ENCODE data around the gene SPEM2. TPM values are rescaled to one million over a fixed set of nuclear protein-coding genes. Genes with fewer than 3 reads are reported as not detected.
A peak's percentile ranks its signal among the peaks of the same experiment; 100 is the strongest.

Gene SPEM2
- total RNA-seq, 2 donors from 2014 or later = not detected

- peaks cover 2 to 4% of the 10 kb centered on the region in 2 donors for H3K36me3 Mint-ChIP-seq (ENCODE audit: insufficient read depth in 2 of 2)
- peaks cover 39% of the 10 kb centered on the region for H3K4me1 Mint-ChIP-seq (ENCODE audit: low read depth)
- peaks cover 76% of the 10 kb centered on the region for H3K27me3 Mint-ChIP-seq (ENCODE audit: low read depth)
- H3K4me3 Mint-ChIP-seq = no peak overlapping the region
- peaks cover 0 to 1% of the 10 kb centered on the region in 2 donors for H3K9me3 Mint-ChIP-seq
- ATAC-seq (replicated peaks in 1 of 2) (no peak), DNase-seq (no peak)
- H3K27ac Mint-ChIP-seq = no peak overlapping the region
Measured at GRCh38 chr17:7443499-7444485, 18.4 kb downstream of the SPEM2 start.

- H3K4me1 Mint-ChIP-seq (ENCODE audit: low read depth) = peaks cover 33% of the 10 kb centered on the region
- H3K9me3 Mint-ChIP-seq = peaks cover 0 to 1% of the 10 kb centered on the region in 2 donors
- H3K36me3 Mint-ChIP-seq (ENCODE audit: insufficient read depth in 2 of 2) = peaks cover 2 to 5% of the 10 kb centered on the region in 2 donors
- H3K27ac Mint-ChIP-seq = no peak within 1 kb of the TSS
- DNase-seq = peak; percentile 36 to 43
- peaks cover 70% of the 10 kb centered on the region for H3K27me3 Mint-ChIP-seq (ENCODE audit: low read depth)
- ATAC-seq (replicated peaks in 1 of 2) = peak; percentile 35 to 68
- H3K4me3 Mint-ChIP-seq = peak within 1 kb of the TSS; percentile 82 to 83
Measured at GRCh38 chr17:7444682-7445618, 19.5 kb downstream of the SPEM2 start, which contains the start of gene CHRNB1. TSS of gene CHRNB1 (plus strand) at chr17:7445061. CDS start at chr17:7445128, 67 bp downstream.

GRCh38 chr17:7445619-7445968 is 20.2 kb downstream of the SPEM2 start:
- Mint-ChIP-seq H3K9me3 (peaks cover 0 to 1% of the 10 kb centered on the region in 2 donors), H3K27ac (no peak overlapping the region), H3K4me1 (ENCODE audit: low read depth) (peaks cover 26% of the 10 kb centered on the region), H3K36me3 (ENCODE audit: insufficient read depth in 2 of 2) (peaks cover 0 to 3% of the 10 kb centered on the region in 2 donors), H3K27me3 (ENCODE audit: low read depth) (peaks cover 64% of the 10 kb centered on the region), H3K4me3 (peak overlapping the region; percentile 82 to 83)
- ATAC-seq (replicated peaks in 1 of 2) (peak; percentile 71 to 84), DNase-seq (peak; percentile 39 to 50)

- Mint-ChIP-seq H3K27me3 (ENCODE audit: low read depth) (peaks cover 39% of the 10 kb centered on the region), H3K27ac (no peak overlapping the region), H3K4me3 (no peak overlapping the region), H3K4me1 (ENCODE audit: low read depth) (peaks cover 24% of the 10 kb centered on the region), H3K36me3 (ENCODE audit: insufficient read depth in 2 of 2) (peaks cover 0 to 3% of the 10 kb centered on the region in 2 donors), H3K9me3 (peaks cover 0 to 1% of the 10 kb centered on the region in 2 donors)
- no peak for ATAC-seq (replicated peaks in 1 of 2)
- DNase-seq = no peak
Measured at GRCh38 chr17:7448461-7448860, 23.0 kb downstream of the SPEM2 start.

- peaks cover 4 to 7% of the 10 kb centered on the region in 2 donors for H3K36me3 Mint-ChIP-seq (ENCODE audit: insufficient read depth in 2 of 2)
- no peak for DNase-seq
- no peak overlapping the region for H3K27ac Mint-ChIP-seq
- ATAC-seq (replicated peaks in 1 of 2) = no peak
- no peaks in the 10 kb centered on the region for H3K9me3 Mint-ChIP-seq
- H3K27me3 Mint-ChIP-seq (ENCODE audit: low read depth) = no peaks in the 10 kb centered on the region
- peaks cover 17% of the 10 kb centered on the region for H3K4me1 Mint-ChIP-seq (ENCODE audit: low read depth)
- H3K4me3 Mint-ChIP-seq = no peak overlapping the region
Measured at GRCh38 chr17:7459961-7460545, 34.6 kb downstream of the SPEM2 start.

GRCh38 chr17:7460850-7461660 is 35.6 kb downstream of the SPEM2 start:
- H3K27ac Mint-ChIP-seq = peak overlapping the region; percentile 29
- H3K4me1 Mint-ChIP-seq (ENCODE audit: low read depth) = peaks cover 13% of the 10 kb centered on the region
- no peaks in the 10 kb centered on the region for H3K9me3 Mint-ChIP-seq
- no peak overlapping the region for H3K4me3 Mint-ChIP-seq
- DNase-seq (no peak), ATAC-seq (replicated peaks in 1 of 2) (no peak)
- peaks cover 0 to 1% of the 10 kb centered on the region in 2 donors for H3K36me3 Mint-ChIP-seq (ENCODE audit: insufficient read depth in 2 of 2)
- no peaks in the 10 kb centered on the region for H3K27me3 Mint-ChIP-seq (ENCODE audit: low read depth)

GRCh38 chr17:7462474-7463371 is 37.3 kb downstream of the SPEM2 start:
- no peak for DNase-seq
- Mint-ChIP-seq H3K27ac (no peak overlapping the region), H3K4me1 (ENCODE audit: low read depth) (peaks cover 9% of the 10 kb centered on the region), H3K36me3 (ENCODE audit: insufficient read depth in 2 of 2) (no peaks in the 10 kb centered on the region), H3K27me3 (ENCODE audit: low read depth) (no peaks in the 10 kb centered on the region), H3K4me3 (no peak overlapping the region), H3K9me3 (no peaks in the 10 kb centered on the region)
- ATAC-seq (replicated peaks in 1 of 2) = no peak

- Mint-ChIP-seq H3K36me3 (ENCODE audit: insufficient read depth in 2 of 2) (peaks cover 0 to 1% of the 10 kb centered on the region in 2 donors), H3K27me3 (ENCODE audit: low read depth) (no peaks in the 10 kb centered on the region), H3K27ac (no peak overlapping the region), H3K9me3 (no peaks in the 10 kb centered on the region), H3K4me1 (ENCODE audit: low read depth) (peaks cover 10% of the 10 kb centered on the region), H3K4me3 (no peak overlapping the region)
- no peak for DNase-seq
- no peak for ATAC-seq (replicated peaks in 1 of 2)
Measured at GRCh38 chr17:7463372-7463846, 38.0 kb downstream of the SPEM2 start.

GRCh38 chr17:7464081-7464480 is 38.7 kb downstream of the SPEM2 start:
- H3K4me1 Mint-ChIP-seq (ENCODE audit: low read depth) = peaks cover 10% of the 10 kb centered on the region
- DNase-seq = no peak
- H3K27ac Mint-ChIP-seq = no peak overlapping the region
- H3K36me3 Mint-ChIP-seq (ENCODE audit: insufficient read depth in 2 of 2) = peaks cover 0 to 1% of the 10 kb centered on the region in 2 donors
- no peaks in the 10 kb centered on the region for H3K9me3 Mint-ChIP-seq
- ATAC-seq (replicated peaks in 1 of 2) = no peak
- H3K4me3 Mint-ChIP-seq = no peak overlapping the region
- no peaks in the 10 kb centered on the region for H3K27me3 Mint-ChIP-seq (ENCODE audit: low read depth)

- no peaks in the 10 kb centered on the region for H3K9me3 Mint-ChIP-seq
- H3K27me3 Mint-ChIP-seq (ENCODE audit: low read depth) = no peaks in the 10 kb centered on the region
- H3K4me1 Mint-ChIP-seq (ENCODE audit: low read depth) = peaks cover 10% of the 10 kb centered on the region
- ATAC-seq (replicated peaks in 1 of 2) (no peak), DNase-seq (no peak)
- H3K36me3 Mint-ChIP-seq (ENCODE audit: insufficient read depth in 2 of 2) = peaks cover 0 to 1% of the 10 kb centered on the region in 2 donors
- no peak overlapping the region for H3K4me3 Mint-ChIP-seq
- no peak overlapping the region for H3K27ac Mint-ChIP-seq
Measured at GRCh38 chr17:7465597-7466275, 40.3 kb downstream of the SPEM2 start.

- Mint-ChIP-seq H3K4me1 (ENCODE audit: low read depth) (peaks cover 11% of the 10 kb centered on the region), H3K9me3 (no peaks in the 10 kb centered on the region), H3K27me3 (ENCODE audit: low read depth) (no peaks in the 10 kb centered on the region), H3K4me3 (no peak overlapping the region), H3K27ac (peak overlapping the region; percentile 78), H3K36me3 (ENCODE audit: insufficient read depth in 2 of 2) (peaks cover 0 to 1% of the 10 kb centered on the region in 2 donors)
- no peak for DNase-seq
- ATAC-seq (replicated peaks in 1 of 2) = no peak
Measured at GRCh38 chr17:7466318-7466638, 40.9 kb downstream of the SPEM2 start.

Data from activated T-cell treated with anti-CD3 and anti-CD28 coated beads, Interleukin-2, amount 50 U/mL, for 72 hours (primary cell).